HEK293 (cell line): ENCODE results near the gene ZFHX3.

Source experiments
- CTCF ChIA-PET: fragments of 350-600 bp; formaldehyde crosslinking; extraction: SDS; loops from one replicate; lab custom pipeline; 2021; ENCODE audit warnings: antibody characterized with exemption; lab: Yijun Ruan, JAX
- POLR2A ChIA-PET: fragments of 300-600 bp; formaldehyde crosslinking; extraction: SDS; loops from one replicate; lab custom pipeline; 2020; ENCODE audit warnings: antibody characterized with exemption, inconsistent platforms; lab: Yijun Ruan, JAX
- H3K27ac ChIP-seq: fragments of 200-500 bp; sonication (Bioruptor generic); 2 replicates; pipeline ENCODE4 v1.5.1; 2014; ENCODE audit warnings: low read depth, low read length, control low read depth, inconsistent platforms; ENCODE audit errors: extremely low read depth
- H3K36me3 ChIP-seq, 2 experiments: fragments of 200-500 bp in 1 of 2; sonication (Bioruptor generic) in 1 of 2; 1 replicate in 1 of 2; 2 replicates in 1 of 2; pipeline ENCODE4 v1.5.1; 2014 to 2017; ENCODE audit warnings: inconsistent platforms in 2 of 2, low read length in 2 of 2; ENCODE audit not compliant: control insufficient read depth in 2 of 2, insufficient read depth in 1 of 2
- H3K4me1 ChIP-seq: fragments of 200-500 bp; sonication (Bioruptor generic); 2 replicates; pipeline ENCODE4 v1.5.1; 2014; ENCODE audit warnings: mild to moderate bottlenecking, low read length, inconsistent platforms; ENCODE audit not compliant: control insufficient read depth, insufficient read depth
- H3K4me3 ChIP-seq: 2 replicates; pipeline ENCODE4 v1.5.1; 2011; ENCODE audit warnings: low read depth, mild to moderate bottlenecking, control low read depth, low read length, moderate library complexity
- H3K9me3 ChIP-seq: fragments of 200-500 bp; sonication (Bioruptor generic); 2 replicates; pipeline ENCODE4 v1.5.1; 2014; ENCODE audit warnings: low read depth, low read length, inconsistent platforms; ENCODE audit not compliant: control insufficient read depth, insufficient read depth
- GLIS2 ChIP-seq: fragments of 450-650 bp; formaldehyde crosslinking; IDR thresholded peaks from 2 replicates; pipeline ENCODE4 v1.5.1; 2016; ENCODE audit warnings: missing biosample characterization, missing genetic modification characterization
- KLF8 ChIP-seq: fragments of 450-650 bp; formaldehyde crosslinking; IDR thresholded peaks from 2 replicates; pipeline ENCODE4 v1.5.1; 2016; ENCODE audit warnings: missing biosample characterization, missing genetic modification characterization
- ZNF239 ChIP-seq: fragments of 450-650 bp; formaldehyde crosslinking; IDR thresholded peaks from 2 replicates; pipeline ENCODE4 v1.5.1; 2016; ENCODE audit warnings: missing biosample characterization, missing genetic modification characterization
- ZNF37A ChIP-seq: fragments of 450-650 bp; IDR thresholded peaks from 2 replicates; pipeline ENCODE4 v1.5.1; 2018; ENCODE audit warnings: missing biosample characterization, missing genetic modification characterization
- ZNF530 ChIP-seq: fragments of 450-650 bp; formaldehyde crosslinking; IDR thresholded peaks from 2 replicates; pipeline ENCODE4 v1.5.1; 2016; ENCODE audit warnings: low read depth, missing biosample characterization, missing genetic modification characterization
- ZNF664 ChIP-seq: fragments of 450-650 bp; formaldehyde crosslinking; IDR thresholded peaks from 2 replicates; pipeline ENCODE4 v1.5.1; 2016; ENCODE audit warnings: missing biosample characterization, missing genetic modification characterization
- TF ChIP-seq, protein P1 (sequence below): fragments of 450-650 bp; formaldehyde crosslinking; IDR thresholded peaks from 2 replicates; pipeline ENCODE4 v1.5.1; 2016; ENCODE audit warnings: missing biosample characterization, missing genetic modification characterization, borderline replicate concordance
- TF ChIP-seq, protein P2 (sequence below): fragments of 450-650 bp; formaldehyde crosslinking; IDR thresholded peaks from 2 replicates; pipeline ENCODE4 v1.5.1; 2016; ENCODE audit warnings: missing biosample characterization, missing genetic modification characterization
- TF ChIP-seq, protein P3 (sequence below): fragments of 450-650 bp; formaldehyde crosslinking; IDR thresholded peaks from 2 replicates; pipeline ENCODE4 v1.5.1; 2017; ENCODE audit warnings: missing biosample characterization, missing genetic modification characterization
- TF ChIP-seq, protein P4 (sequence below): fragments of 450-650 bp; formaldehyde crosslinking; IDR thresholded peaks from 2 replicates; pipeline ENCODE4 v1.5.1; 2017; ENCODE audit warnings: missing biosample characterization, missing genetic modification characterization

Gene ZFHX3

DNA sequence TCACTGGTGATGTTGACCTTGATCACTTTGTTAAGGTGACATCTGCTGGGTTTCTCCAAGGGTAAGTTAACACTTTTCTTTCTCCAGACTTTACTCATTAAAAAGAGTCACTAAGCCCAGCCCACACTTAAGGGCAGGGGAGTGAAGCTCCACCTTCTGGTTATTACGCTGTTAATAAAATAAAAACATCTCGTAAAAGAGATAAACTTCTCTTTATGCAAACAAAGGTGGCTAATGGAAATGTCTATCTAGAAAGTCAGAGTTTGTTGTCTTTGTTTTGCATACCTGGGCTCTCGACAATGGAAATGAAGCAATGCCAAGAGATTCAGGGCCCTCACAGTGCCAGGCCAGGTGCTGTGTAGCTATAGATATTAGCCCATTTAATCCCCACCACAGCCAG lies 134.4 kb downstream of the ZFHX3 start:
- ChIA-PET CTCF (no interaction called here), POLR2A (no interaction called here)
- TF ChIP-seq, protein P1, sequence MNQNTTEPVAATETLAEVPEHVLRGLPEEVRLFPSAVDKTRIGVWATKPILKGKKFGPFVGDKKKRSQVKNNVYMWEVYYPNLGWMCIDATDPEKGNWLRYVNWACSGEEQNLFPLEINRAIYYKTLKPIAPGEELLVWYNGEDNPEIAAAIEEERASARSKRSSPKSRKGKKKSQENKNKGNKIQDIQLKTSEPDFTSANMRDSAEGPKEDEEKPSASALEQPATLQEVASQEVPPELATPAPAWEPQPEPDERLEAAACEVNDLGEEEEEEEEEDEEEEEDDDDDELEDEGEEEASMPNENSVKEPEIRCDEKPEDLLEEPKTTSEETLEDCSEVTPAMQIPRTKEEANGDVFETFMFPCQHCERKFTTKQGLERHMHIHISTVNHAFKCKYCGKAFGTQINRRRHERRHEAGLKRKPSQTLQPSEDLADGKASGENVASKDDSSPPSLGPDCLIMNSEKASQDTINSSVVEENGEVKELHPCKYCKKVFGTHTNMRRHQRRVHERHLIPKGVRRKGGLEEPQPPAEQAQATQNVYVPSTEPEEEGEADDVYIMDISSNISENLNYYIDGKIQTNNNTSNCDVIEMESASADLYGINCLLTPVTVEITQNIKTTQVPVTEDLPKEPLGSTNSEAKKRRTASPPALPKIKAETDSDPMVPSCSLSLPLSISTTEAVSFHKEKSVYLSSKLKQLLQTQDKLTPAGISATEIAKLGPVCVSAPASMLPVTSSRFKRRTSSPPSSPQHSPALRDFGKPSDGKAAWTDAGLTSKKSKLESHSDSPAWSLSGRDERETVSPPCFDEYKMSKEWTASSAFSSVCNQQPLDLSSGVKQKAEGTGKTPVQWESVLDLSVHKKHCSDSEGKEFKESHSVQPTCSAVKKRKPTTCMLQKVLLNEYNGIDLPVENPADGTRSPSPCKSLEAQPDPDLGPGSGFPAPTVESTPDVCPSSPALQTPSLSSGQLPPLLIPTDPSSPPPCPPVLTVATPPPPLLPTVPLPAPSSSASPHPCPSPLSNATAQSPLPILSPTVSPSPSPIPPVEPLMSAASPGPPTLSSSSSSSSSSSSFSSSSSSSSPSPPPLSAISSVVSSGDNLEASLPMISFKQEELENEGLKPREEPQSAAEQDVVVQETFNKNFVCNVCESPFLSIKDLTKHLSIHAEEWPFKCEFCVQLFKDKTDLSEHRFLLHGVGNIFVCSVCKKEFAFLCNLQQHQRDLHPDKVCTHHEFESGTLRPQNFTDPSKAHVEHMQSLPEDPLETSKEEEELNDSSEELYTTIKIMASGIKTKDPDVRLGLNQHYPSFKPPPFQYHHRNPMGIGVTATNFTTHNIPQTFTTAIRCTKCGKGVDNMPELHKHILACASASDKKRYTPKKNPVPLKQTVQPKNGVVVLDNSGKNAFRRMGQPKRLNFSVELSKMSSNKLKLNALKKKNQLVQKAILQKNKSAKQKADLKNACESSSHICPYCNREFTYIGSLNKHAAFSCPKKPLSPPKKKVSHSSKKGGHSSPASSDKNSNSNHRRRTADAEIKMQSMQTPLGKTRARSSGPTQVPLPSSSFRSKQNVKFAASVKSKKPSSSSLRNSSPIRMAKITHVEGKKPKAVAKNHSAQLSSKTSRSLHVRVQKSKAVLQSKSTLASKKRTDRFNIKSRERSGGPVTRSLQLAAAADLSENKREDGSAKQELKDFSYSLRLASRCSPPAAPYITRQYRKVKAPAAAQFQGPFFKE (tag by site-specific recombination), result no peak
- TF ChIP-seq ZNF530 (no peak), KLF8 (tag by site-specific recombination) (no peak), ZNF37A (tag by site-specific recombination) (no peak), GLIS2 (tag by site-specific recombination) (no peak)
- TF ChIP-seq, protein P2, sequence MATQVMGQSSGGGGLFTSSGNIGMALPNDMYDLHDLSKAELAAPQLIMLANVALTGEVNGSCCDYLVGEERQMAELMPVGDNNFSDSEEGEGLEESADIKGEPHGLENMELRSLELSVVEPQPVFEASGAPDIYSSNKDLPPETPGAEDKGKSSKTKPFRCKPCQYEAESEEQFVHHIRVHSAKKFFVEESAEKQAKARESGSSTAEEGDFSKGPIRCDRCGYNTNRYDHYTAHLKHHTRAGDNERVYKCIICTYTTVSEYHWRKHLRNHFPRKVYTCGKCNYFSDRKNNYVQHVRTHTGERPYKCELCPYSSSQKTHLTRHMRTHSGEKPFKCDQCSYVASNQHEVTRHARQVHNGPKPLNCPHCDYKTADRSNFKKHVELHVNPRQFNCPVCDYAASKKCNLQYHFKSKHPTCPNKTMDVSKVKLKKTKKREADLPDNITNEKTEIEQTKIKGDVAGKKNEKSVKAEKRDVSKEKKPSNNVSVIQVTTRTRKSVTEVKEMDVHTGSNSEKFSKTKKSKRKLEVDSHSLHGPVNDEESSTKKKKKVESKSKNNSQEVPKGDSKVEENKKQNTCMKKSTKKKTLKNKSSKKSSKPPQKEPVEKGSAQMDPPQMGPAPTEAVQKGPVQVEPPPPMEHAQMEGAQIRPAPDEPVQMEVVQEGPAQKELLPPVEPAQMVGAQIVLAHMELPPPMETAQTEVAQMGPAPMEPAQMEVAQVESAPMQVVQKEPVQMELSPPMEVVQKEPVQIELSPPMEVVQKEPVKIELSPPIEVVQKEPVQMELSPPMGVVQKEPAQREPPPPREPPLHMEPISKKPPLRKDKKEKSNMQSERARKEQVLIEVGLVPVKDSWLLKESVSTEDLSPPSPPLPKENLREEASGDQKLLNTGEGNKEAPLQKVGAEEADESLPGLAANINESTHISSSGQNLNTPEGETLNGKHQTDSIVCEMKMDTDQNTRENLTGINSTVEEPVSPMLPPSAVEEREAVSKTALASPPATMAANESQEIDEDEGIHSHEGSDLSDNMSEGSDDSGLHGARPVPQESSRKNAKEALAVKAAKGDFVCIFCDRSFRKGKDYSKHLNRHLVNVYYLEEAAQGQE (tag by site-specific recombination), result no peak
- TF ChIP-seq, protein P3, sequence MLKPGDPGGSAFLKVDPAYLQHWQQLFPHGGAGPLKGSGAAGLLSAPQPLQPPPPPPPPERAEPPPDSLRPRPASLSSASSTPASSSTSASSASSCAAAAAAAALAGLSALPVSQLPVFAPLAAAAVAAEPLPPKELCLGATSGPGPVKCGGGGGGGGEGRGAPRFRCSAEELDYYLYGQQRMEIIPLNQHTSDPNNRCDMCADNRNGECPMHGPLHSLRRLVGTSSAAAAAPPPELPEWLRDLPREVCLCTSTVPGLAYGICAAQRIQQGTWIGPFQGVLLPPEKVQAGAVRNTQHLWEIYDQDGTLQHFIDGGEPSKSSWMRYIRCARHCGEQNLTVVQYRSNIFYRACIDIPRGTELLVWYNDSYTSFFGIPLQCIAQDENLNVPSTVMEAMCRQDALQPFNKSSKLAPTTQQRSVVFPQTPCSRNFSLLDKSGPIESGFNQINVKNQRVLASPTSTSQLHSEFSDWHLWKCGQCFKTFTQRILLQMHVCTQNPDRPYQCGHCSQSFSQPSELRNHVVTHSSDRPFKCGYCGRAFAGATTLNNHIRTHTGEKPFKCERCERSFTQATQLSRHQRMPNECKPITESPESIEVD (tag by site-specific recombination), result peak; percentile 25; the same call in 1 of the 2 replicates
- TF ChIP-seq, protein P4, sequence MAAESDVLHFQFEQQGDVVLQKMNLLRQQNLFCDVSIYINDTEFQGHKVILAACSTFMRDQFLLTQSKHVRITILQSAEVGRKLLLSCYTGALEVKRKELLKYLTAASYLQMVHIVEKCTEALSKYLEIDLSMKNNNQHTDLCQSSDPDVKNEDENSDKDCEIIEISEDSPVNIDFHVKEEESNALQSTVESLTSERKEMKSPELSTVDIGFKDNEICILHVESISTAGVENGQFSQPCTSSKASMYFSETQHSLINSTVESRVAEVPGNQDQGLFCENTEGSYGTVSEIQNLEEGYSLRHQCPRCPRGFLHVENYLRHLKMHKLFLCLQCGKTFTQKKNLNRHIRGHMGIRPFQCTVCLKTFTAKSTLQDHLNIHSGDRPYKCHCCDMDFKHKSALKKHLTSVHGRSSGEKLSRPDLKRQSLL (tag by site-specific recombination), result no peak
- no peak overlapping the region for H3K27ac ChIP-seq
- H3K9me3 ChIP-seq, result no peaks in the 10 kb centered on the region
- H3K36me3 ChIP-seq, result no peaks in the 10 kb centered on the region
- H3K4me1 ChIP-seq, result peaks cover 12% of the 10 kb centered on the region
- no peak overlapping the region for H3K4me3 ChIP-seq

DNA sequence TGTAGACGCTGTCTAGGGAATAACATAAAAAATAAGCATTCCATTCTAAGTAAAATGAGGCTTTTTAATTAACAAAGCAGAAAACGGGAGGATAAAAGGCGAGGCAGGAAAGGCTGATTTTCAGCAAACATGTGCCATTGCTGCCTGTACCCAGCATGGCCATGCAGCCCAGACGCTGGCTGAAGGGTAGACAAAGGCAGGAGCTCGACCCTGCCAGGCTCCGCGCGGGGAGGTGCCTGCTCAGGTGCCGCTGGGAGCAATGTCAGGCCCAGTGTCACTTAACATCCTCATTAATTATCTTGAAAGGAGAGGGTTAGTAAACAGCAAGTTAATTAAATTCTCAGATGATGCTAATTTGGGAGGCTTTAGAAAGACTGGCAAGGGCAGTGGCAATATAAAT lies 136.0 kb downstream of the ZFHX3 start:
- TF ChIP-seq ZNF664 (tag by site-specific recombination) (no peak), ZNF239 (tag by site-specific recombination) (no peak), ZNF37A (tag by site-specific recombination) (no peak), ZNF530 (no peak)
- no peaks in the 10 kb centered on the region for H3K36me3 ChIP-seq
- H3K9me3 ChIP-seq, result no peaks in the 10 kb centered on the region
- no peak overlapping the region for H3K4me3 ChIP-seq
- H3K27ac ChIP-seq, result no peak overlapping the region
- peaks cover 12% of the 10 kb centered on the region for H3K4me1 ChIP-seq
- ChIA-PET CTCF (no interaction called here), POLR2A (no interaction called here)
